Measurements from ENCODE around the gene ACSS1.
A peak's percentile ranks its signal among the peaks of the same experiment; 100 is the strongest.

DNA sequence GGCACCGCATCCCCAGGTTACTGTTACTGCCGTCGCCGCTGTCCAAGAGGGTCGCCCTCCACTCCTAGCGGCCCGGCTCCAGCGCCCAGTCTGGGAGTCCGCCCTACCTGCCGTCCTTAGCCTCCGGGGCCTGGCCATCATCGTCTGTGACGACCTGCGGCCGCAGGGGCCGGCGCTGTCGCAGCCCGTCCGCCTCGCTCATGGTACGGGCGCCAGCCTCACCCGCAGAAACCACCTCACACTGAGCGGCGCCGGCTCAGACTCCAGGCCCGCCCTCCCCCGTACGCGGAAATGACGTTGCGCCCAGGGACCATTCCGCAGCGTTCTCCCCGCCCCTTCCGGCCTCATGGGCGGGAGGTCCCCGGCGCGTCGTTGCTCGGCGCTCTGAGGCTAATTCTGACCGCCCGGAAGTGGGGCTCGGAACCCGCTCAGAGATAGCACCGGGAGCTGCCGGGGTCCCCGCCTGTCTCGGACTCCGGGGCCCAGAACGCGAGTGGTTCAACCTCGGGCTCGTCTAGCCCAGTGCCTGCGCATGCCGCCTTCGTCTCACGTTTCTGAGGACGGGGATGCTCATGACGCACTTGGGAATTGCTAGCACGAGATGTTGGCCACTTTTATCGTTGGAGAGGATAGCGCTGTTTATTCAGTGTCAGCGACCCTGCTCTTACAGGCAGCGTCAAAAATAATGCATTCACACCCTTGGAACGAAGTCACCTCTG lies 65.3 kb downstream of the ACSS1 start, which contains the start of gene APMAP:
- TF ChIP-seq, protein P1, sequence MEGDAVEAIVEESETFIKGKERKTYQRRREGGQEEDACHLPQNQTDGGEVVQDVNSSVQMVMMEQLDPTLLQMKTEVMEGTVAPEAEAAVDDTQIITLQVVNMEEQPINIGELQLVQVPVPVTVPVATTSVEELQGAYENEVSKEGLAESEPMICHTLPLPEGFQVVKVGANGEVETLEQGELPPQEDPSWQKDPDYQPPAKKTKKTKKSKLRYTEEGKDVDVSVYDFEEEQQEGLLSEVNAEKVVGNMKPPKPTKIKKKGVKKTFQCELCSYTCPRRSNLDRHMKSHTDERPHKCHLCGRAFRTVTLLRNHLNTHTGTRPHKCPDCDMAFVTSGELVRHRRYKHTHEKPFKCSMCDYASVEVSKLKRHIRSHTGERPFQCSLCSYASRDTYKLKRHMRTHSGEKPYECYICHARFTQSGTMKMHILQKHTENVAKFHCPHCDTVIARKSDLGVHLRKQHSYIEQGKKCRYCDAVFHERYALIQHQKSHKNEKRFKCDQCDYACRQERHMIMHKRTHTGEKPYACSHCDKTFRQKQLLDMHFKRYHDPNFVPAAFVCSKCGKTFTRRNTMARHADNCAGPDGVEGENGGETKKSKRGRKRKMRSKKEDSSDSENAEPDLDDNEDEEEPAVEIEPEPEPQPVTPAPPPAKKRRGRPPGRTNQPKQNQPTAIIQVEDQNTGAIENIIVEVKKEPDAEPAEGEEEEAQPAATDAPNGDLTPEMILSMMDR (IDR thresholded peaks at IDR 0.05), result no peak
- TF ChIP-seq POLR2AphosphoS5 (IDR thresholded peaks at IDR 0.05) (peak; percentile 99), POLR2A (IDR thresholded peaks at IDR 0.05) (peak; percentile 97)
